CD4-positive, alpha-beta T cell treated with Interleukin-2 at 100 ng/mL for 4 hours (primary cell): ENCODE data around the gene FAHD2A.
"Not testable (repeated sequence)": the region's sequence is repeated elsewhere in the genome, so short reads cannot be mapped to it uniquely, and the experiment has no call there.

ENCODE experiments used
- DNase-seq: peaks from one replicate; pipeline ENCODE4 v3.0.0-alpha.2; 2020; ENCODE audit warnings: low spot score

The FAHD2A gene

DNA sequence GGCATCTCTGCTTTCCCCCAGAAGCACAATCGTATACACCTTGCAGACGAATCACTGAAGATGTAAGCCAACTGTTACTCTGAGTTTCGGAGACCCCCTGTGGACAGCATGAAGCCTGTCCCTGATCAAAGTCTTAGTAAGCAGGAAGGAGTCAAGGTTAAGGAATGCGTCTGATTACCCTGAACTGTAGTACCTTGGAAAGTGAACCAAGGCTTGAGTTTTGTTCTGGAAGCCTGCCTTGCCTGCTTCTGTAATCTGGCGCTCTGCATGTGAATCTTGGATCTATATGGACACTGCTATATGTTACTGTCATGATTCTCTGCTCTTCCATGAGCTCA is 33.3 kb downstream of the FAHD2A start:
- DNase-seq, result not testable (repeated sequence)

GRCh38 chr2:95442474-95443099 is 40.1 kb downstream of the FAHD2A start:
- not testable (repeated sequence) for DNase-seq

GRCh38 chr2:95445317-95445716 is 42.8 kb downstream of the FAHD2A start:
- DNase-seq, result not testable (repeated sequence)

DNA sequence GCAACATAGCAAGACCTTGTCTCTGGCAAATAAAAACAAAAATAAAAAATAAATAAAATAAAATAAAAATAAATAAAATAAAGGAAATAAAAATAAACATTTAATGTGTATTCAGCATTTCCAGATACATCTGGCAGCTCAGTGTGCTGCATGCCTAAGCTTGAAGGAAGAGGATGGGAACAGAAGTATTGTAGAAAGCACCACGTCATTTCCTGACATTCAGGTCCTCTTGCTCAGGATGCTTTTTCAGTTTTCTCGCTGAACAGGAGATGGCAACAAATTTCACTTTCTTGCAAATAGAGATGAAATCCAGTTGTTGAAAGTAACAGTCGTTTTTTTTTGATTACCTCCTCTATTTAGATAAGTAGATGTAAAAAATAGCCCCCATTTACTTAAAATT is 60.8 kb downstream of the FAHD2A start:
- DNase-seq, result not testable (repeated sequence)
